Liver (tissue), 9 donors: ENCODE data around the gene ETFA. TPM values are rescaled to one million over a fixed set of nuclear protein-coding genes. Genes with fewer than 3 reads are reported as not detected.

Experiments
- DNase-seq: peaks from one replicate; pipeline ENCODE4 v3.0.0-alpha.2; 2017; ENCODE audit warnings: low spot score
- H3K27ac ChIP-seq, 2 donors: one replicate each; pipeline ENCODE4 v1.7.0; 2013; ENCODE audit warnings: inconsistent platforms in 2 of 2, low read length in 2 of 2, control low read depth in 1 of 2, low read depth in 1 of 2, mild to moderate bottlenecking in 1 of 2
- H3K27me3 ChIP-seq, 4 donors: one replicate each; pipeline versions ENCODE4 v1.6.1 to v1.7.0; 2013; ENCODE audit warnings: low read length in 3 of 4, inconsistent platforms in 1 of 4, mild to moderate bottlenecking in 1 of 4, moderate library complexity in 1 of 4; ENCODE audit not compliant: control insufficient read depth in 4 of 4, insufficient read depth in 4 of 4
- H3K36me3 ChIP-seq, 4 donors: one replicate each; pipeline versions ENCODE4 v1.6.1 to v1.7.0; 2013; ENCODE audit warnings: low read length in 3 of 4, mild to moderate bottlenecking in 3 of 4, low read depth in 1 of 4, moderate library complexity in 1 of 4; ENCODE audit not compliant: control insufficient read depth in 4 of 4, insufficient read depth in 3 of 4
- H3K4me1 ChIP-seq, 4 donors: one replicate each; pipeline versions ENCODE4 v1.6.1 to v1.7.0; 2013; ENCODE audit warnings: low read length in 3 of 4, mild to moderate bottlenecking in 3 of 4, moderate library complexity in 1 of 4; ENCODE audit not compliant: control insufficient read depth in 4 of 4, insufficient read depth in 4 of 4
- H3K4me3 ChIP-seq, 3 donors: one replicate each; pipeline versions ENCODE4 v1.6.1 to v1.7.0; 2013; ENCODE audit warnings: low read length in 3 of 3, control low read depth in 1 of 3, low read depth in 1 of 3, mild to moderate bottlenecking in 1 of 3
- H3K9ac ChIP-seq, 2 donors: one replicate each; pipeline ENCODE4 v1.7.0; 2013; ENCODE audit warnings: low read length in 2 of 2, mild to moderate bottlenecking in 2 of 2, moderate library complexity in 2 of 2, control low read depth in 1 of 2, low read depth in 1 of 2
- H3K9me3 ChIP-seq, 4 donors: one replicate each; pipeline versions ENCODE4 v1.6.1 to v1.7.0; 2013; ENCODE audit warnings: low read length in 3 of 4; ENCODE audit not compliant: control insufficient read depth in 4 of 4
- EGR1 ChIP-seq, 2 donors: IDR thresholded peaks; 2 replicates each; pipeline ENCODE4 v1.6.1; 2016 to 2018; ENCODE audit warnings: antibody characterized with exemption in 2 of 2, low read depth in 2 of 2
- FOXA1 ChIP-seq: IDR thresholded peaks from 2 replicates; pipeline ENCODE4 v1.6.1; 2016; ENCODE audit warnings: antibody characterized with exemption
- FOXA2 ChIP-seq: IDR thresholded peaks from 2 replicates; pipeline ENCODE4 v1.6.1; 2016; ENCODE audit warnings: antibody characterized with exemption
- GABPA ChIP-seq, 2 donors: IDR thresholded peaks in 1 of 2; conservative IDR thresholded peaks in 1 of 2; 2 replicates each; pipeline ENCODE4 v1.6.1; 2016; ENCODE audit warnings: antibody characterized with exemption in 2 of 2, mild to moderate bottlenecking in 1 of 2, moderate library complexity in 1 of 2
- HNF4A ChIP-seq, 2 donors: conservative IDR thresholded peaks; 2 replicates each; pipeline ENCODE4 v1.6.1; 2016; ENCODE audit warnings: antibody characterized with exemption in 2 of 2, mild to moderate bottlenecking in 2 of 2
- JUND ChIP-seq, 2 donors: IDR thresholded peaks; 2 replicates each; pipeline ENCODE4 v1.6.1; 2016; ENCODE audit warnings: antibody characterized with exemption in 2 of 2
- NR2F2 ChIP-seq: IDR thresholded peaks from 2 replicates; pipeline ENCODE4 v1.6.1; 2016; ENCODE audit warnings: antibody characterized with exemption
- RAD21 ChIP-seq, 2 donors: IDR thresholded peaks; 2 replicates each; pipeline ENCODE4 v1.6.1; 2016; ENCODE audit warnings: antibody characterized with exemption in 2 of 2, mild to moderate bottlenecking in 2 of 2
- TAF1 ChIP-seq: conservative IDR thresholded peaks from 2 replicates; pipeline ENCODE4 v1.6.1; 2016; ENCODE audit warnings: antibody characterized with exemption, mild to moderate bottlenecking
- WGBS: extraction: QIAGEN DNeasy Blood & Tissue Kit; methylation state at CpG from one replicate; pipeline ENCODE4 v1.1.7; 2013; 5-methylcytosine and 5-hydroxymethylcytosine counted together
- polyA plus RNA-seq, 2 donors: library from polyadenylated mRNA; stranded (reverse) in 1 of 2; unstranded in 1 of 2; fragments of 200-250 nt in 1 of 2; fragments of >200 nt in 1 of 2; fragmentation: Nextera tagmentation in 1 of 2; extraction: Ambion mirVana in 1 of 2; gene quantifications; one replicate each; pipeline versions ENCODE4 v1.2.1 to v1.2.3, GENCODE V29; 2013 to 2015
- total RNA-seq, 2 donors: library from RNA; depleted of rRNA; stranded (reverse); fragments of >200 nt; gene quantifications; one replicate each; pipeline ENCODE4 v1.2.3, GENCODE V29; 2014
- TF ChIP-seq, protein P1 (sequence below): IDR thresholded peaks from 2 replicates; pipeline ENCODE4 v1.6.1; 2016; ENCODE audit warnings: antibody characterized with exemption, mild to moderate bottlenecking
- TF ChIP-seq, protein P2 (sequence below): IDR thresholded peaks from 2 replicates; pipeline ENCODE4 v1.6.1; 2016; ENCODE audit warnings: antibody characterized with exemption
- donor health status: healthy.
- donor health status: healthy.
- donor health status: healthy.
- donor health status: healthy.
- donor health status: healthy.

ETFA gene
- total and polyA plus RNA-seq, 4 donors, result 92.6 to 342 (median 289) TPM

DNA sequence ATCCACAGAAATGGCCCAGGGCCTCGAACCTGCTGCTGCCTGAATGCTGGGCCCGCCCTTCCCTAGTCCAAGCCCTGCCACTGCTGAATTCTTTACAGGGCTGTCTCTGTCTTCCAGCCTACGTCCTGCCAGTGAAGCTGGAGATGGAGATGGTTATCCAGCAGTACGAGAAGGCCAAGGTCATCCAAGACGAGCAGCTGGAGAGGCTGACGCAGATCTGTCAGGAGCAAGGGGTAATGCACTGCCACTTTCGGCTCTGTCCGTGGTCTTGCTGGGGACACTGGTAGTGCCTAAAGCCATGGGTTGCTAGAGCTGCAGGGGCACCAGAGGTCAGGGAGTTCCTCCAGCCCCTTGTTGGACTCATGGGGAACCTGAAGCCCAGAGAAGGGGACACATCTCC is 135.8 kb downstream of the ETFA start (continued):
- TF ChIP-seq, protein P1, sequence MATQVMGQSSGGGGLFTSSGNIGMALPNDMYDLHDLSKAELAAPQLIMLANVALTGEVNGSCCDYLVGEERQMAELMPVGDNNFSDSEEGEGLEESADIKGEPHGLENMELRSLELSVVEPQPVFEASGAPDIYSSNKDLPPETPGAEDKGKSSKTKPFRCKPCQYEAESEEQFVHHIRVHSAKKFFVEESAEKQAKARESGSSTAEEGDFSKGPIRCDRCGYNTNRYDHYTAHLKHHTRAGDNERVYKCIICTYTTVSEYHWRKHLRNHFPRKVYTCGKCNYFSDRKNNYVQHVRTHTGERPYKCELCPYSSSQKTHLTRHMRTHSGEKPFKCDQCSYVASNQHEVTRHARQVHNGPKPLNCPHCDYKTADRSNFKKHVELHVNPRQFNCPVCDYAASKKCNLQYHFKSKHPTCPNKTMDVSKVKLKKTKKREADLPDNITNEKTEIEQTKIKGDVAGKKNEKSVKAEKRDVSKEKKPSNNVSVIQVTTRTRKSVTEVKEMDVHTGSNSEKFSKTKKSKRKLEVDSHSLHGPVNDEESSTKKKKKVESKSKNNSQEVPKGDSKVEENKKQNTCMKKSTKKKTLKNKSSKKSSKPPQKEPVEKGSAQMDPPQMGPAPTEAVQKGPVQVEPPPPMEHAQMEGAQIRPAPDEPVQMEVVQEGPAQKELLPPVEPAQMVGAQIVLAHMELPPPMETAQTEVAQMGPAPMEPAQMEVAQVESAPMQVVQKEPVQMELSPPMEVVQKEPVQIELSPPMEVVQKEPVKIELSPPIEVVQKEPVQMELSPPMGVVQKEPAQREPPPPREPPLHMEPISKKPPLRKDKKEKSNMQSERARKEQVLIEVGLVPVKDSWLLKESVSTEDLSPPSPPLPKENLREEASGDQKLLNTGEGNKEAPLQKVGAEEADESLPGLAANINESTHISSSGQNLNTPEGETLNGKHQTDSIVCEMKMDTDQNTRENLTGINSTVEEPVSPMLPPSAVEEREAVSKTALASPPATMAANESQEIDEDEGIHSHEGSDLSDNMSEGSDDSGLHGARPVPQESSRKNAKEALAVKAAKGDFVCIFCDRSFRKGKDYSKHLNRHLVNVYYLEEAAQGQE, result no peak
- TF ChIP-seq GABPA (IDR thresholded peaks at IDR 0.05 in 1 of 2, conservative IDR thresholded peaks at IDR 0.05 in 1 of 2), result no peak

DNA sequence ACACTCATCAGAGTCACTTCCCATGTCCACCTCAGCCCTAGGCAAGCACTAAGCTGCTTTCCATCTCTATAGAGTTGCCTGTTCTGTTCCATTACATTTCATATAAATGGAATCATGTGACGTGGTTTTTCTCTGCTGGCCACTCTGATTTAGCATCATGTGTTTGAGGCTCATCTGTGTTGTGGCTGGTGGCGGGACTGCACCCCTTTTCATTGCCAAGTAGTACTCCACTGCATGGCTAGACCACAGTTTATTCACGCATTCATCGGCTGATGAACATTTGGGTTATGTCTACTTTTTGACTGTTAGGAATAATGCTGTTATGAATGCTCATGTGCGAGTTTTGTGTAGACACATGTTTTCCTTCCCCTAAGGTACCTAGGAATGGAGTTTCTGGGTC is 136.6 kb downstream of the ETFA start:
- no peak overlapping the region for H3K4me3 ChIP-seq
- H3K9ac ChIP-seq, result no peak overlapping the region
- H3K4me1 ChIP-seq, result no peaks in the 10 kb centered on the region
- no peaks in the 10 kb centered on the region for H3K36me3 ChIP-seq
- DNase-seq, result no peak
- WGBS, result 93% methylated on average over 5 of the region's 5 CpGs
- TF ChIP-seq RAD21 (IDR thresholded peaks at IDR 0.05) (no peak), FOXA1 (no peak), TAF1 (no peak), JUND (IDR thresholded peaks at IDR 0.05) (no peak), GABPA (IDR thresholded peaks at IDR 0.05 in 1 of 2, conservative IDR thresholded peaks at IDR 0.05 in 1 of 2) (no peak), FOXA2 (no peak), HNF4A (conservative IDR thresholded peaks at IDR 0.05) (no peak), EGR1 (IDR thresholded peaks at IDR 0.05; ENCODE audit: low read depth in 2 of 2) (no peak), NR2F2 (no peak)
- TF ChIP-seq, protein P1, result no peak
- TF ChIP-seq, protein P2, sequence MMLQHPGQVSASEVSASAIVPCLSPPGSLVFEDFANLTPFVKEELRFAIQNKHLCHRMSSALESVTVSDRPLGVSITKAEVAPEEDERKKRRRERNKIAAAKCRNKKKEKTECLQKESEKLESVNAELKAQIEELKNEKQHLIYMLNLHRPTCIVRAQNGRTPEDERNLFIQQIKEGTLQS, result no peak
- no peaks in the 10 kb centered on the region for H3K9me3 ChIP-seq
- no peak overlapping the region for H3K27ac ChIP-seq
- peaks cover 0 to 3% (median 0%) of the 10 kb centered on the region in 4 donors for H3K27me3 ChIP-seq

DNA sequence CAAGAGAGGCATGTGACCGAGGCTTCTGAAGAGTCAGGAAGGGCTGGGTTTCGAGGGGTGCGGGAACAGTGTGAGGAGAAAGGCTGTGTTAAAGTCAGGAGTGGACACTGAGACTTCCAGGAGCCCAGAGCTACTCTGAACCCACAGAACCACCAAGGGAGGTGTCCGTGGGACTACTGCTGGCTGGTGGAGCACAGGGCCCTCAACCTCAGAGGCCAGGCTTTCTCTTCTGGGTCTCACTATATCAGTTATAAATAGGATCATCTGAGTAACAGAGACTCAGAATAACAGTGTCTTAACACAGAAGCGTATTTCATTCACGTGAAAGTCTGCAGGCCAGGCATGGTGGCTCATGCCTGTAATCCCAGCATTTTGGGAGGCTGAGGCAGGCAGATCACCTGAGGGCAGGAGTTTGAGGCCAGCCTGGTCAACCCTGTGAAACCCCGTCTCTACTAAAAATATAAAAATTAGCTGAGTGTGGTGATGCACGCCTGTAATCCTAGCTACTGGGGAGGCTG is 137.9 kb downstream of the ETFA start:
- no peak for TF ChIP-seq TAF1
- DNase-seq, result no peak

More for the DNA sequence above, 137.9 kb downstream of the ETFA start:
- 88% methylated on average over 8 of the region's 8 CpGs for WGBS
- H3K4me1 ChIP-seq, result no peaks in the 10 kb centered on the region
- H3K36me3 ChIP-seq, result no peaks in the 10 kb centered on the region
- H3K27me3 ChIP-seq, result peaks cover 0 to 3% (median 0%) of the 10 kb centered on the region in 4 donors
- H3K9ac ChIP-seq, result no peak overlapping the region
- no peak overlapping the region for H3K27ac ChIP-seq
- H3K9me3 ChIP-seq, result no peaks in the 10 kb centered on the region
- H3K4me3 ChIP-seq, result no peak overlapping the region
